ENCODE data around the gene NPTN. TPM values are rescaled to one million over a fixed set of nuclear protein-coding genes. Genes with fewer than 3 reads are reported as not detected.

Gene NPTN
- total and polyA plus RNA-seq, 9 of the 15 experiments (the other 6 are each of a cell fraction or from before 2014, with no cell fraction given), result 9.6 to 48.5 (median 21.7) TPM

GRCh38 chr15:73633111-73633990 lies at the start of gene NPTN (continued):
- TF ChIP-seq MLLT1 (IDR thresholded peaks at IDR 0.05) (no peak), CC2D1A (IDR thresholded peaks at IDR 0.05) (0 out of 2 replicates have a peak, but pooled peaks have one; percentile 17), HSF4 (CRISPR knock-in tag; IDR thresholded peaks at IDR 0.05; ENCODE audit: borderline replicate concordance) (no peak), XRCC5 (IDR thresholded peaks at IDR 0.05; ENCODE audit: low read depth, low read length) (no peak), POLR2AphosphoS5 (IDR thresholded peaks at IDR 0.05; ENCODE audit: control insufficient read depth, insufficient read depth, low read depth, low read length) (peak; percentile 68; the same call in 1 of the 2 replicates), GABPB2 (CRISPR knock-in tag; conservative IDR thresholded peaks at IDR 0.05) (no peak), NFYB (IDR thresholded peaks at IDR 0.05; ENCODE audit: extremely low read depth, insufficient read length) (peak; percentile 66), CBFA2T2 (conservative IDR thresholded peaks at IDR 0.05) (peak; percentile 94), FOXJ2 (tag; IDR thresholded peaks at IDR 0.05) (peak; percentile 58), ZNF395 (CRISPR knock-in tag; IDR thresholded peaks at IDR 0.05) (no peak), ZNF699 (CRISPR knock-in tag; IDR thresholded peaks at IDR 0.05; ENCODE audit: insufficient replicate concordance) (no peak), VEZF1 (CRISPR knock-in tag; IDR thresholded peaks at IDR 0.05) (peak; percentile 88), EP400 (IDR thresholded peaks at IDR 0.05) (peak; percentile 31), PHF20 (IDR thresholded peaks at IDR 0.05; ENCODE audit: partially characterized antibody) (peak; percentile 76), NR2C2 (CRISPR knock-in tag; IDR thresholded peaks at IDR 0.05) (no peak), NR2C2 (tag; IDR thresholded peaks at IDR 0.05) (no peak; the same call in 1 of the 2 replicates), ZHX1 (conservative IDR thresholded peaks at IDR 0.05; ENCODE audit: low read length) (peak; percentile 84)
- TF ChIP-seq, protein P1, sequence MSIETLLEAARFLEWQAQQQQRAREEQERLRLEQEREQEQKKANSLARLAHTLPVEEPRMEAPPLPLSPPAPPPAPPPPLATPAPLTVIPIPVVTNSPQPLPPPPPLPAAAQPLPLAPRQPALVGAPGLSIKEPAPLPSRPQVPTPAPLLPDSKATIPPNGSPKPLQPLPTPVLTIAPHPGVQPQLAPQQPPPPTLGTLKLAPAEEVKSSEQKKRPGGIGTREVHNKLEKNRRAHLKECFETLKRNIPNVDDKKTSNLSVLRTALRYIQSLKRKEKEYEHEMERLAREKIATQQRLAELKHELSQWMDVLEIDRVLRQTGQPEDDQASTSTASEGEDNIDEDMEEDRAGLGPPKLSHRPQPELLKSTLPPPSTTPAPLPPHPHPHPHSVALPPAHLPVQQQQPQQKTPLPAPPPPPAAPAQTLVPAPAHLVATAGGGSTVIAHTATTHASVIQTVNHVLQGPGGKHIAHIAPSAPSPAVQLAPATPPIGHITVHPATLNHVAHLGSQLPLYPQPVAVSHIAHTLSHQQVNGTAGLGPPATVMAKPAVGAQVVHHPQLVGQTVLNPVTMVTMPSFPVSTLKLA (conservative IDR thresholded peaks at IDR 0.05), result peak; percentile 84 to 90
